IPS DF 19.7 (cell line): Measurements from ENCODE around the gene ACBD6.
"Not testable (repeated sequence)": the region's sequence is repeated elsewhere in the genome, so short reads cannot be mapped to it uniquely, and the experiment has no call there.

Experiments
- DNase-seq: peaks from one replicate; pipeline ENCODE4 v3.0.0-alpha.2; 2013; ENCODE audit warnings: low read depth, low spot score

Gene ACBD6

GRCh38 chr1:180489313-180489712, 13.1 kb downstream of the ACBD6 start:
- no peak for DNase-seq

GRCh38 chr1:180488661-180489060, 13.7 kb downstream of the ACBD6 start:
- DNase-seq = no peak

- no peak for DNase-seq
These were observed 16.3 kb downstream of the ACBD6 start for GRCh38 chr1:180486092-180486491.

GRCh38 chr1:180484490-180484889, 17.9 kb downstream of the ACBD6 start:
- DNase-seq = no peak

- DNase-seq = no peak
These were observed 19.7 kb downstream of the ACBD6 start for GRCh38 chr1:180482425-180483275.

- DNase-seq = no peak
These were observed 32.3 kb downstream of the ACBD6 start for GRCh38 chr1:180470031-180470430.

- no peak for DNase-seq
These were observed 34.1 kb downstream of the ACBD6 start for GRCh38 chr1:180468311-180468710.

GRCh38 chr1:180462102-180462501, 40.3 kb downstream of the ACBD6 start:
- DNase-seq = no peak

- not testable (repeated sequence) for DNase-seq
These were observed 40.7 kb downstream of the ACBD6 start for GRCh38 chr1:180461682-180462081.

GRCh38 chr1:180458807-180459206, 43.6 kb downstream of the ACBD6 start:
- no peak for DNase-seq

- DNase-seq = no peak
These were observed 46.2 kb downstream of the ACBD6 start for GRCh38 chr1:180456191-180456590.

GRCh38 chr1:180451504-180451903, 50.9 kb downstream of the ACBD6 start:
- DNase-seq = no peak

- no peak for DNase-seq
These were observed 57.9 kb downstream of the ACBD6 start for GRCh38 chr1:180444522-180444921.

GRCh38 chr1:180440335-180440734, 62.0 kb downstream of the ACBD6 start:
- no peak for DNase-seq

GRCh38 chr1:180435566-180435965, 66.8 kb downstream of the ACBD6 start:
- no peak for DNase-seq

GRCh38 chr1:180433873-180434272, 68.5 kb downstream of the ACBD6 start:
- DNase-seq = no peak

- DNase-seq = no peak
These were observed 70.7 kb downstream of the ACBD6 start for GRCh38 chr1:180431683-180432082.

- DNase-seq = no peak
These were observed 73.3 kb downstream of the ACBD6 start for GRCh38 chr1:180428782-180429695.

- no peak for DNase-seq
These were observed 76.4 kb downstream of the ACBD6 start for GRCh38 chr1:180425952-180426351.

- DNase-seq = no peak
These were observed 77.4 kb downstream of the ACBD6 start for GRCh38 chr1:180424848-180425457.

- DNase-seq = no peak
These were observed 80.8 kb downstream of the ACBD6 start for GRCh38 chr1:180421614-180422013.

- not testable (repeated sequence) for DNase-seq
These were observed 81.2 kb downstream of the ACBD6 start for GRCh38 chr1:180421145-180421544.
